ENCODE results near the gene PKP1. TPM values are rescaled to one million over a fixed set of nuclear protein-coding genes. Genes with fewer than 3 reads are reported as not detected.

The PKP1 gene
- total RNA-seq, 1 donor from 2014 or later = not detected

- H3K27ac Mint-ChIP-seq (ENCODE audit: unreplicated experiment) = no peak overlapping the region
- H3K36me3 Mint-ChIP-seq (ENCODE audit: unreplicated experiment) = no peaks in the 10 kb centered on the region
- H3K4me1 Mint-ChIP-seq (ENCODE audit: low read depth, unreplicated experiment) = peaks cover 4% of the 10 kb centered on the region
- H3K27me3 Mint-ChIP-seq (ENCODE audit: unreplicated experiment) = peaks cover 4% of the 10 kb centered on the region
- no peak for DNase-seq
- no peaks in the 10 kb centered on the region for H3K9me3 Mint-ChIP-seq (ENCODE audit: unreplicated experiment)
- no peak overlapping the region for H3K4me3 Mint-ChIP-seq (ENCODE audit: unreplicated experiment)
- TF ChIP-seq, protein P1, sequence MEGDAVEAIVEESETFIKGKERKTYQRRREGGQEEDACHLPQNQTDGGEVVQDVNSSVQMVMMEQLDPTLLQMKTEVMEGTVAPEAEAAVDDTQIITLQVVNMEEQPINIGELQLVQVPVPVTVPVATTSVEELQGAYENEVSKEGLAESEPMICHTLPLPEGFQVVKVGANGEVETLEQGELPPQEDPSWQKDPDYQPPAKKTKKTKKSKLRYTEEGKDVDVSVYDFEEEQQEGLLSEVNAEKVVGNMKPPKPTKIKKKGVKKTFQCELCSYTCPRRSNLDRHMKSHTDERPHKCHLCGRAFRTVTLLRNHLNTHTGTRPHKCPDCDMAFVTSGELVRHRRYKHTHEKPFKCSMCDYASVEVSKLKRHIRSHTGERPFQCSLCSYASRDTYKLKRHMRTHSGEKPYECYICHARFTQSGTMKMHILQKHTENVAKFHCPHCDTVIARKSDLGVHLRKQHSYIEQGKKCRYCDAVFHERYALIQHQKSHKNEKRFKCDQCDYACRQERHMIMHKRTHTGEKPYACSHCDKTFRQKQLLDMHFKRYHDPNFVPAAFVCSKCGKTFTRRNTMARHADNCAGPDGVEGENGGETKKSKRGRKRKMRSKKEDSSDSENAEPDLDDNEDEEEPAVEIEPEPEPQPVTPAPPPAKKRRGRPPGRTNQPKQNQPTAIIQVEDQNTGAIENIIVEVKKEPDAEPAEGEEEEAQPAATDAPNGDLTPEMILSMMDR (IDR thresholded peaks at IDR 0.05; ENCODE audit: partially characterized antibody, unreplicated experiment) = no peak
Measured at GRCh38 chr1:201268604-201269151, 14.6 kb upstream of the PKP1 start.

DNA sequence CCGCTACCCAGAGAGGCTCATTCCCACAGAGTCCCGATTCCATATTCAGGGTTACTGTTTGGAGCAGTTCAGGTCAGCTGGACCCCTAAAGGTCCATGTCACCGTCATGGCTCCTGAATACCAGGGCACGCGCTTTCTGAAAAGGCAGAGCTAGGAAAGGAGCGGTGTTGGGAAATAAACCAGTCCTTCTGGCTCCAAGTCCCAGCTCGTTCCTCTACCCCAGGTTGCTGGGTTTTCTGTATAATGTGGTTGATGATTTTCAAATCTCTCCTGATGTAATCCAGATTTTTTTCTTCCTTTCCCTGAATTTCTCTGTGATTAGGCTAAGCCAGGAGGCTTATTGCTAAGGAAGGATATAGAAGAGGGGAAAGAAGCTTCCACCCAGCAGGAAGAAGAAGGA, 14.0 kb upstream of the PKP1 start:
- no peak overlapping the region for H3K27ac Mint-ChIP-seq (ENCODE audit: unreplicated experiment)
- H3K36me3 Mint-ChIP-seq (ENCODE audit: unreplicated experiment) = no peaks in the 10 kb centered on the region
- peak overlapping the region; percentile 20 for H3K4me3 Mint-ChIP-seq (ENCODE audit: unreplicated experiment)
- TF ChIP-seq, protein P1 (IDR thresholded peaks at IDR 0.05; ENCODE audit: partially characterized antibody, unreplicated experiment) = no peak
- H3K9me3 Mint-ChIP-seq (ENCODE audit: unreplicated experiment) = no peaks in the 10 kb centered on the region
- DNase-seq = peak; percentile 2
- H3K27me3 Mint-ChIP-seq (ENCODE audit: unreplicated experiment) = peaks cover 4% of the 10 kb centered on the region
- H3K4me1 Mint-ChIP-seq (ENCODE audit: low read depth, unreplicated experiment) = peaks cover 4% of the 10 kb centered on the region

DNA sequence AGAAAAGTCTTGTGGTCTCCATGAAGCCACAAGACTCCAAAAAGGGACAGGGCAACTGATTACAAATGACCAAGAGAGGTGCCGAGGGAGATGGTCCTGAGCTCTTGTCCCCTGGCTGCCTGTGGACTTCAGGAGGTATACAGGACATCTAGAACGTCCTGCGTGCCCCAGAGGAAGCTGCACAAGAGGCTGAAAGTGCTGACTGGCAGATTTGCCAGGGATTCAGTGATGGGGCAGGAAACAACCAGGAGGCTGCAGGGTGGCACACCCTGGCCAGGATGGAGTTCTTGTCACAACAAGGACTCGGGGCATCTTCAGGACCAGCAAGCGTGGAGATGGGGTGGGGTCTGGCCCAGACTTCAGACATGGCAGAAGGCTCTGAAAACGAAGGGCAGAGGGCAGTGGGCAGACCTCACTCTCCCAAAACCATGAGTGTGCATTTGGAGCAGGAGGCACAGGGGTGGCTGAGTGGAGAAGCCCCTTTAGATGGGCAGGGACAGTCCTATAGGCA, 13.4 kb upstream of the PKP1 start:
- Mint-ChIP-seq H3K27ac (ENCODE audit: unreplicated experiment) (no peak overlapping the region), H3K36me3 (ENCODE audit: unreplicated experiment) (no peaks in the 10 kb centered on the region), H3K4me3 (ENCODE audit: unreplicated experiment) (no peak overlapping the region), H3K9me3 (ENCODE audit: unreplicated experiment) (no peaks in the 10 kb centered on the region), H3K4me1 (ENCODE audit: low read depth, unreplicated experiment) (peaks cover 4% of the 10 kb centered on the region), H3K27me3 (ENCODE audit: unreplicated experiment) (peaks cover 6% of the 10 kb centered on the region)
- TF ChIP-seq, protein P1 (IDR thresholded peaks at IDR 0.05; ENCODE audit: partially characterized antibody, unreplicated experiment) = no peak
- peak; percentile 9 for DNase-seq

- Mint-ChIP-seq H3K27ac (ENCODE audit: unreplicated experiment) (no peak overlapping the region), H3K4me1 (ENCODE audit: low read depth, unreplicated experiment) (peaks cover 4% of the 10 kb centered on the region), H3K36me3 (ENCODE audit: unreplicated experiment) (no peaks in the 10 kb centered on the region), H3K4me3 (ENCODE audit: unreplicated experiment) (no peak overlapping the region), H3K27me3 (ENCODE audit: unreplicated experiment) (peaks cover 8% of the 10 kb centered on the region), H3K9me3 (ENCODE audit: unreplicated experiment) (peaks cover under 1% of the 10 kb centered on the region)
- DNase-seq = peak; percentile 2
- TF ChIP-seq, protein P1 (IDR thresholded peaks at IDR 0.05; ENCODE audit: partially characterized antibody, unreplicated experiment) = no peak
Measured at GRCh38 chr1:201270616-201271390, 12.5 kb upstream of the PKP1 start.

DNA sequence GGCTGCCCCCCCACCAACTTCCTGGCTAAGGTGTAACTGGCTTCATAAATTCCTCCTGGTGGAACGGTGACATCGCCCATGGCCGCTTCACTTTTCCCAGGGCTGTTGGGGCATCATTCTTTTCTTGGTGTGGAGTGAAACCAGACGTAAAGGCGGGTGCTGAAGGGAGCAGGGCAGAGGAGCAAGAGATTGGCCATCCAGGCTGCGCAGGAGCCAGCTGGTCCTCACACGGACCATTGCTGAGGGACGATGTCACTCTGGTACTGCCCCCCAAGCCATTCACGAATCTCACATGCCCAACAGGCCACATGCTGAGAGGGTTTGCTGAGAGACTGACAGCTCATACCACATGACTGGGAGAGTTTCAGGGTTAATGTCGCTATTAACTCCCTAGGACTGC, 10.5 kb upstream of the PKP1 start:
- H3K36me3 Mint-ChIP-seq (ENCODE audit: unreplicated experiment) = peaks cover 2% of the 10 kb centered on the region
- H3K9me3 Mint-ChIP-seq (ENCODE audit: unreplicated experiment) = peaks cover 4% of the 10 kb centered on the region
- peaks cover 4% of the 10 kb centered on the region for H3K4me1 Mint-ChIP-seq (ENCODE audit: low read depth, unreplicated experiment)
- no peak for DNase-seq
- peaks cover 11% of the 10 kb centered on the region for H3K27me3 Mint-ChIP-seq (ENCODE audit: unreplicated experiment)
- no peak overlapping the region for H3K4me3 Mint-ChIP-seq (ENCODE audit: unreplicated experiment)
- H3K27ac Mint-ChIP-seq (ENCODE audit: unreplicated experiment) = no peak overlapping the region
- TF ChIP-seq, protein P1 (IDR thresholded peaks at IDR 0.05; ENCODE audit: partially characterized antibody, unreplicated experiment) = no peak

Measured in glutamatergic neuron (in vitro differentiated cells).